Measurements from ENCODE around the gene DEFB128. TPM values are rescaled to one million over a fixed set of nuclear protein-coding genes. Genes with fewer than 3 reads are reported as not detected.

The DEFB128 gene
- polyA plus RNA-seq, 3 donors, result not detected

DNA sequence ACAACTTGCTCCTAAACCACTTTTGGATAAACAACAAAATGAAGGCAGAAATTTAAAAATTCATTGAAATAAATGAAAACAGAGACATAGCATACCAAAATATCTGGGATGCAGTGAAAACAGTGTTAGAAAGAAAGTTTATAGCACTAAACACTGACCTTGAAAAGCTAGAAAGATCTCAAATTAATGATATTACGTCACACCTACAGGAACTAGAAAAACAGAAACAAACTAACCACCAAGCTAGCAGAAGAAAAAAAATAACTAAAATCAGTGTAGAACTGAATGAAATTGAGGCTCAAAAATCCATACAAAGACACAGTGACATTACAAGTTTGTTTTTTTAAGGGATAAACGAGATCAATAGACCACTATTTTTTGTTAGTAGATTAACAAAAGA lies 5.2 kb downstream of the DEFB128 start:
- no peak for DNase-seq (ENCODE audit: extremely low read depth in 1 of 11, low read depth in 9 of 11, low spot score in 4 of 11)

GRCh38 chr20:168876-169275 lies 20.6 kb downstream of the DEFB128 start:
- DNase-seq (ENCODE audit: extremely low read depth in 1 of 11, low read depth in 9 of 11, low spot score in 4 of 11), result no peak

DNA sequence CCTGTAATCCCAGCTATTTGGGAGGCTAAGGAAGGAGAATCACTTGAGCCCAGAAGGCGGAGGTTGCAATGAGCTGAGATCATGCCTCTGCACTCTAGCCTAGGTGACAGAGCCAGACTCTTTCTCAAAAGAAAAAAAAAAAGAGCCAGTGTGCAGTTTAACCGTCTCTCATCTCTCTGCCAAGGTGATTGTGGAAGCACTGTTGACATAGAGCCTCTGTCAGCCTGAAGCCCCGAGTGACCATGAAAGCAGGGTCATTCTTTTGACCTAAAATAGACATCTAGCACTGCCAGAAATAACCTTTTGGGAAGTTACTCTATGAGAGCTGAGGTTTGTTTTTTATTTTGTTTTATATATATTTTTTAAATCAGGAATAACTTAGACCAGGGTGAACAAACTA lies 24.9 kb downstream of the DEFB128 start:
- DNase-seq (ENCODE audit: extremely low read depth in 1 of 11, low read depth in 9 of 11, low spot score in 4 of 11), result no peak

GRCh38 chr20:157154-157553 lies 32.4 kb downstream of the DEFB128 start, which contains the start of gene DEFB127:
Gene DEFB127 (plus strand): TSS chr20:157454. CDS start chr20:157545, 91 bp downstream.
- peak in 2 of 11 donors; percentile 2 to 8 for DNase-seq (ENCODE audit: extremely low read depth in 1 of 11, low read depth in 9 of 11, low spot score in 4 of 11)

DNA sequence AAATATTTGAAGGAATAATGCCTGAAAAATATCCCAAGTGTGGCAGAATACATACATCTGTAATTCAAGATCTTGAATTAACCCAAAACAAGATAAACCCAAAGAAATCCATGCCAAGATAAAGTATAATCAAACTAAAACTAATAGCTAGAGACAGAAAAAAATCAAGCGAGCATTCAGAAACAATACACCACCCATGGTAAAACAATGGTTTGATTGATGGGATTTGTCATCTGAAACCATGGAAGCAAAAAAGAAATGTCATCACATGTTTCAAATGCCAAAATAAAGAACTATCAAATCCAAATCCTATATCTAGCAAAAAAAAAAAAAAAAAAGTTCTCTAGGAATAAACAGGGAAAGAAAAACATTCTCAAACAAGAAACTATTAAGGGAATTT lies 37.4 kb downstream of the DEFB128 start:
- DNase-seq (ENCODE audit: extremely low read depth in 1 of 11, low read depth in 9 of 11, low spot score in 4 of 11), result no peak

DNA sequence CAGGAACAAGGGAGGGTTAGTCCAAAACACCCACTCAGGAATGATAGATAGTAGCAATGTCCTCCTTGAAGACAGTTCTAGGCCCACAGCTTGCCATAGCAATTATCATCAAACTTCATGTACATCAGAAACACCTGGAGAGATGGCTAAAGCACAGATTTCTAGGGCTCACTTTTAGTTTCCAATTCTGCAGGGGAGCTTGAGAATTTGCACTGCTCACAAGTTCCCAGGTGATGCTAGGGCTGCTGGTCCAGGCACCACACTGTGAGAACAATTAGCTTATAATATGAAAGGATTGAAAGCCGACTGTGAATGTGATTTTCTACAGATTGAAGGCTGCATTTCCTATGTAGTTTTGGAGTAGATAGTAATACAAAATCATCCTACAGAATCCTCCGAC lies 43.6 kb downstream of the DEFB128 start:
- DNase-seq (ENCODE audit: extremely low read depth in 1 of 11, low read depth in 9 of 11, low spot score in 4 of 11), result no peak

GRCh38 chr20:142290-142689 lies 47.2 kb downstream of the DEFB128 start, which contains the start of gene DEFB126:
Gene DEFB126 (plus strand): TSS chr20:142590. CDS start chr20:142629, 39 bp downstream.
- DNase-seq (ENCODE audit: extremely low read depth in 1 of 11, low read depth in 9 of 11, low spot score in 4 of 11), result no peak

Other genes with a start within 250 kb of the DEFB128 start
- gene DEFB125, start 102.0 kb downstream of the DEFB128 start, polyA plus RNA-seq (ENCODE audit: insufficient read length in 3 of 3), result not detected
- gene DEFB126, start 47.1 kb downstream of the DEFB128 start, polyA plus RNA-seq (ENCODE audit: insufficient read length in 3 of 3), result not detected
- gene DEFB127, start 32.3 kb downstream of the DEFB128 start, polyA plus RNA-seq (ENCODE audit: insufficient read length in 3 of 3), result not detected
- not detected for gene DEFB129, start 37.5 kb upstream of the DEFB128 start, polyA plus RNA-seq (ENCODE audit: insufficient read length in 3 of 3)
- not detected for gene DEFB132, start 68.0 kb upstream of the DEFB128 start, polyA plus RNA-seq (ENCODE audit: insufficient read length in 3 of 3)
- gene C20orf96, start 101.0 kb upstream of the DEFB128 start, polyA plus RNA-seq (ENCODE audit: insufficient read length in 3 of 3), result 10 to 100 TPM; 36.9 to 45.0 (median 41.6) TPM
- gene ZCCHC3, start 107.9 kb upstream of the DEFB128 start, polyA plus RNA-seq (ENCODE audit: insufficient read length in 3 of 3), result 10 to 100 TPM; 41.0 to 57.2 (median 48.6) TPM
- 10 to 100 TPM; 27.8 to 43.5 (median 35.2) TPM for gene SOX12, start 135.8 kb upstream of the DEFB128 start, polyA plus RNA-seq (ENCODE audit: insufficient read length in 3 of 3)
- 10 to 100 TPM; 46.1 to 53.6 (median 51.9) TPM for gene NRSN2, start 157.4 kb upstream of the DEFB128 start, polyA plus RNA-seq (ENCODE audit: insufficient read length in 3 of 3)
- gene TRIB3, start 191.0 kb upstream of the DEFB128 start, polyA plus RNA-seq (ENCODE audit: insufficient read length in 3 of 3), result 1 to 10 TPM; 3.0 to 4.2 (median 4.1) TPM
- gene RBCK1, start 218.6 kb upstream of the DEFB128 start, polyA plus RNA-seq (ENCODE audit: insufficient read length in 3 of 3), result 10 to 100 TPM; 81.2 to 98.0 (median 85.4) TPM

All from renal cortex interstitium (tissue), 11 donors.